ENCODE data around the gene OR4K14. TPM values are rescaled to one million over a fixed set of nuclear protein-coding genes. Genes with fewer than 3 reads are reported as not detected.
"Not testable (repeated sequence)": the region's sequence is repeated elsewhere in the genome, so short reads cannot be mapped to it uniquely, and the experiment has no call there.

OR4K14 gene
- not detected in 2 replicates for total RNA-seq

- DNase-seq (ENCODE audit: low read depth in 2 of 2) = no peak
Measured at GRCh38 chr14:20019257-20019865, at the start of gene OR4K14. TSS of gene OR4K14 (minus strand) at chr14:20019307. CDS start at chr14:20015193, 4,114 bp downstream.

DNA sequence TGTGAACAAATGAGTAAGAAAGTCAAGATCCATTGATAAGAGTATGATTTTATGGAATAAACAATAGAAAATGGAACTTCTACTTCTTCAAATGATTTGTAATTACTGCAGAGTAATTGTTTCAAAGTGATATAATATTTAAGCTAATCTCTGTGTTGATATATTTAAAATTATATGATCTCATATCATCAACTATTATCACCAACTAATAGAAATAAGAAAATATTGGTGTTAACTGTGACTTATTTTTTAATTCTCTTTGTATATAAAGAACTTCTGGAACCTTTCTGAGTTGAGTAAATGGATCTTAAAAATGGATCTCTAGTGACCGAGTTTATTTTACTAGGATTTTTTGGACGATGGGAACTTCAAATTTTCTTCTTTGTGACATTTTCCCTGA is 40.6 kb upstream of the OR4K14 start, which contains the start of gene OR4L1:
TSS of gene OR4L1 (plus strand) at position 301 of the 400 bp plus-strand sequence. CDS start at position 301, 0 bp downstream.
- DNase-seq (ENCODE audit: low read depth in 2 of 2) = no peak

- no peak for DNase-seq (ENCODE audit: low read depth in 2 of 2)
Measured at GRCh38 chr14:20048202-20048601, 29.1 kb upstream of the OR4K14 start.

GRCh38 chr14:20044243-20044642 is 25.1 kb upstream of the OR4K14 start:
- DNase-seq (ENCODE audit: low read depth in 2 of 2) = no peak

DNA sequence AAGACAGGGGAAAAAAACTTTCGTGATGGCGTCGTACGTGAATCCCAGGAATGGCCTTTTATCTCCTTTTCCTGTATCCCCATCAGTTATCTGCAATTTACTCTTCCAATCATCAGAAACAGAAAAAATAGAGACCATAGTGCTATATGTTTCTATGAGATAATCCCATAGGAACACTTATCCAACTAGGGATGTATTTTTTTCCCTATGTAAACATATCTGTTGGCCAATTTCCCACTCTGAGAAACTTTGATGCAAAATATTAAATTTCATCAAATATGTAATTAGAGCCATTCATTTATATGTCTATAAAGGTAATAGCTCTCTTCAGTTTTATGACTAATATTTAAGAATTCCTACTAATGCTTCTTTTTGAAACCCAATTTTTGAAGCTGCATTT is 16.8 kb upstream of the OR4K14 start, which contains the start of gene OR4K13:
TSS of gene OR4K13 (minus strand) at position 101 of the 400 bp plus-strand sequence. CDS start 1,280 bp downstream, outside the sequence.
- no peak for DNase-seq (ENCODE audit: low read depth in 2 of 2)

DNA sequence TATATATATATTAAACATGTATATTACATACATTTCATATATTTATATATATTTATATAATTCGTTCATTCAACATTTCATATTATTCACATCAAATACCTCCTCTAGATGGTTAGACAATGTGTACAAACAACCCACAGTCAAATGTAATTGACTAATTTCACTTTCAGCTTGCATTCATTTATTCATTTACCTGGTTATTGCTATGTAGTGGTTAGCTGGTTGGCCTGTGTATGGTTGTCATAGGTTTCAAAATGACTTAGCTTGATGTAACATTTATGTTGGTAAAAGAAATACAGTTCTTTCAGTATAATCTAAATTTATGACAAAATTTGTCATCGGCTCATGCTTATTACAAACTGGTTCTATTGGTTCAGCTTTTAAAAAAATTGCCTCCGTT is 16.3 kb upstream of the OR4K14 start:
- no peak for DNase-seq (ENCODE audit: low read depth in 2 of 2)

DNA sequence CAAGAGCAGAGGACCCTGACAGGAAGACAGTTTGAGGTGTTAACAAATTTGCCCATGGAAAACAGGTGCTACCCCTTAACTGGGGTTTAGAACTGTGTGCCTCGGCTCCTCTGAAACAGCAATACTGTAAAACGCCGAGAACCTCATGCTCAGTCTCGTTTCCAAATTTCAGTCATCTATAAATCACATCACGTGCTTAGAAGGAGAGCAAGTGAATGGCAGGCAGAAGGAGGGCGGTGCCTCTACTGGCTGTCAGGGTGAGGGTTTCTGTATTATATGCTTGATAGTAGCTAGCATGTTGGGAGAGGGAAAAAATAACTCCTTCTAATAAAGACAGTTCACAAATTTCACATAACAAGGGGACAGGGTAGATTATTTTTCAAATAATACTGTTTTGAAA is 12.0 kb upstream of the OR4K14 start:
- DNase-seq (ENCODE audit: low read depth in 2 of 2) = no peak

- DNase-seq (ENCODE audit: low read depth in 2 of 2) = no peak
Measured at GRCh38 chr14:20008156-20008555, 11.0 kb downstream of the OR4K14 start.

DNA sequence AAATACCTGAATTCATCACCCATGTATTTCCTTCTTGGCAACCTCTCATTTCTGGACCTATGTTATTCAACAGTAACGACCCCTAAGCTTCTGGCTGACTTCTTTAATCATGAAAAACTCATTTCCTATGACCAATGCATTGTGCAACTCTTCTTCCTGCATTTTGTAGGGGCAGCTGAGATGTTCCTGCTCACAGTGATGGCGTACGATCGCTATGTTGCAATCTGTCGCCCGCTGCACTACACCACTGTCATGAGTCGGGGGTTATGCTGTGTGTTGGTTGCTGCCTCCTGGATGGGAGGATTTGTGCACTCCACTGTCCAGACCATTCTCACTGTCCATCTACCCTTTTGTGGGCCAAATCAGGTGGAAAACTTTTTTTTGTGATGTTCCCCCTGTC is 16.8 kb downstream of the OR4K14 start:
- peak in 1 of 2 donors; percentile 24 for DNase-seq (ENCODE audit: low read depth in 2 of 2)

GRCh38 chr14:20001863-20002262 is 17.2 kb downstream of the OR4K14 start, which contains the start of gene OR4Q2:
TSS of gene OR4Q2 (plus strand) at chr14:20002163.
- DNase-seq (ENCODE audit: low read depth in 2 of 2) = no peak

- no peak for DNase-seq (ENCODE audit: low read depth in 2 of 2)
Measured at GRCh38 chr14:19993438-19993837, 25.7 kb downstream of the OR4K14 start.

- DNase-seq (ENCODE audit: low read depth in 2 of 2) = no peak
Measured at GRCh38 chr14:19975291-19975690, 43.8 kb downstream of the OR4K14 start, which contains the start of gene OR4K15. TSS of gene OR4K15 (plus strand) at chr14:19975591. CDS start at chr14:19975591, 0 bp downstream.

- no peak for DNase-seq (ENCODE audit: low read depth in 2 of 2)
Measured at GRCh38 chr14:19974844-19975243, 44.3 kb downstream of the OR4K14 start.

GRCh38 chr14:19969735-19970134 is 49.4 kb downstream of the OR4K14 start:
- DNase-seq (ENCODE audit: low read depth in 2 of 2) = not testable (repeated sequence)

Other genes with a start within 250 kb of the OR4K14 start
- not detected in 2 replicates for gene OR4M1, start 245.8 kb downstream of the OR4K14 start, total RNA-seq
- not detected in 2 replicates for gene OR4N2, start 215.5 kb downstream of the OR4K14 start, total RNA-seq
- not detected in 2 replicates for gene OR4K2, start 144.2 kb downstream of the OR4K14 start, total RNA-seq
- not detected in 2 replicates for gene OR4K5, start 98.7 kb downstream of the OR4K14 start, total RNA-seq
- not detected in 2 replicates for gene OR4K1, start 88.4 kb downstream of the OR4K14 start, total RNA-seq
- not detected in 2 replicates for gene OR4K15, start 43.7 kb downstream of the OR4K14 start, total RNA-seq
- not detected in 2 replicates for gene OR4Q2, start 17.1 kb downstream of the OR4K14 start, total RNA-seq
- not detected in 2 replicates for gene OR4K13, start 16.7 kb upstream of the OR4K14 start, total RNA-seq
- not detected in 2 replicates for gene OR4L1, start 40.7 kb upstream of the OR4K14 start, total RNA-seq
- gene OR4K17, start 91.4 kb upstream of the OR4K14 start, total RNA-seq = not detected in 2 replicates
- gene OR4N5, start 119.5 kb upstream of the OR4K14 start, total RNA-seq = not detected in 2 replicates
- not detected in 2 replicates for gene OR11G2, start 171.6 kb upstream of the OR4K14 start, total RNA-seq
- gene OR11H6, start 204.4 kb upstream of the OR4K14 start, total RNA-seq = not detected in 2 replicates
- not detected in 2 replicates for gene OR11H7, start 209.7 kb upstream of the OR4K14 start, total RNA-seq
- gene OR11H4, start 220.0 kb upstream of the OR4K14 start, total RNA-seq = not detected in 2 replicates